IMR-90 (cell line): ENCODE data around the gene C1QTNF12. TPM values are rescaled to one million over a fixed set of nuclear protein-coding genes. Genes with fewer than 3 reads are reported as not detected.

Experiments used
- ATAC-seq: fragments of 200-7000 bp; cut with Tn5 transposase; 2 replicates; pipeline ENCODE4 v1.9.1; 2020; ENCODE audit warnings: low read depth, mild to moderate bottlenecking, moderate library complexity
- BruUV-seq: library from RNA; stranded (reverse); fragments of 400-500 nt; replicated peaks from 2 replicates; lab custom pipeline; 2021; lab: Mats Ljungman, UMichigan
- CTCF ChIA-PET: fragments of 300-600 bp; formaldehyde crosslinking; extraction: SDS; loops from one replicate; lab custom pipeline; 2021; ENCODE audit warnings: antibody characterized with exemption; lab: Yijun Ruan, JAX
- POLR2A ChIA-PET: fragments of 300-600 bp; sonication (Branson Sonifier 250); formaldehyde crosslinking; loops from one replicate; lab custom pipeline; 2022; ENCODE audit warnings: antibody characterized with exemption; ENCODE audit not compliant: unreplicated experiment; lab: Charles Lee
- DNase-seq: peaks from one replicate; pipeline ENCODE4 v3.0.0; 2013
- H2AFZ ChIP-seq: replicated peaks from 2 replicates; pipeline ENCODE3; 2013; ENCODE audit warnings: low read length, mild to moderate bottlenecking; ENCODE audit not compliant: poor library complexity
- H2AK5ac ChIP-seq: 2 replicates; pipeline ENCODE4 v1.6.1; 2013; ENCODE audit warnings: low read depth, low read length, inconsistent platforms
- H2AK9ac ChIP-seq: replicated peaks from 2 replicates; pipeline ENCODE3; 2013; ENCODE audit warnings: mild to moderate bottlenecking, low read depth, low read length, moderate library complexity; ENCODE audit not compliant: poor library complexity
- H2BK120ac ChIP-seq: 2 replicates; pipeline ENCODE4 v1.6.1; 2013; ENCODE audit warnings: low read depth, low read length, inconsistent platforms
- H2BK15ac ChIP-seq: 3 replicates; pipeline ENCODE4 v1.6.1; 2013; ENCODE audit warnings: low read depth, low read length, inconsistent platforms
- H2BK20ac ChIP-seq: 2 replicates; pipeline ENCODE4 v1.6.1; 2013; ENCODE audit warnings: low read depth, mild to moderate bottlenecking, inconsistent platforms, low read length, moderate library complexity
- H2BK5ac ChIP-seq: 2 replicates; pipeline ENCODE4 v1.6.1; 2013; ENCODE audit warnings: mild to moderate bottlenecking, low read depth, low read length, inconsistent platforms; ENCODE audit not compliant: poor library complexity, severe bottlenecking
- H3K14ac ChIP-seq: replicated peaks from 2 replicates; pipeline ENCODE4 v1.6.1; 2013; ENCODE audit warnings: low read depth, low read length, inconsistent platforms
- H3K18ac ChIP-seq: 2 replicates; pipeline ENCODE4 v1.6.1; 2013; ENCODE audit warnings: low read depth, low read length, control low read depth
- H3K23ac ChIP-seq: 2 replicates; pipeline ENCODE4 v1.6.1; 2013; ENCODE audit warnings: low read depth, low read length, inconsistent platforms
- H3K27ac ChIP-seq: 2 replicates; pipeline ENCODE4 v1.5.1; 2013; ENCODE audit warnings: mild to moderate bottlenecking, control low read depth, low read length; ENCODE audit not compliant: insufficient read depth
- H3K27me3 ChIP-seq: 2 replicates; pipeline ENCODE4 v1.6.1; 2013; ENCODE audit warnings: low read length; ENCODE audit not compliant: control insufficient read depth, insufficient read depth
- H3K36me3 ChIP-seq: 2 replicates; pipeline ENCODE4 v1.6.1; 2013; ENCODE audit warnings: low read length, mixed read lengths; ENCODE audit not compliant: control insufficient read depth, insufficient read depth
- H3K4ac ChIP-seq: 2 replicates; pipeline ENCODE4 v1.6.1; 2013; ENCODE audit warnings: low read depth, low read length, inconsistent platforms
- H3K4me1 ChIP-seq: 2 replicates; pipeline ENCODE4 v1.6.1; 2013; ENCODE audit warnings: low read length, mixed read lengths; ENCODE audit not compliant: control insufficient read depth, insufficient read depth
- H3K4me2 ChIP-seq: 2 replicates; pipeline ENCODE4 v1.6.1; 2013; ENCODE audit warnings: low read depth, mild to moderate bottlenecking, control low read depth, low read length, moderate library complexity
- H3K4me3 ChIP-seq: 2 replicates; pipeline ENCODE4 v1.5.1; 2013; ENCODE audit warnings: low read depth, mild to moderate bottlenecking, control low read depth, low read length, moderate library complexity; ENCODE audit not compliant: insufficient read depth
- H3K56ac ChIP-seq: 2 replicates; pipeline ENCODE4 v1.6.1; 2013; ENCODE audit warnings: low read length, inconsistent platforms; ENCODE audit not compliant: insufficient read depth; ENCODE audit errors: extremely low read depth
- H3K79me1 ChIP-seq, 2 experiments: 2 replicates each; pipeline ENCODE4 v1.6.1; 2013; ENCODE audit warnings: low read length in 2 of 2, inconsistent platforms in 1 of 2, low read depth in 1 of 2
- H3K9ac ChIP-seq: 2 replicates; pipeline ENCODE4 v1.6.1; 2013; ENCODE audit warnings: low read depth, low read length, control low read depth
- H3K9me1 ChIP-seq: 2 replicates; pipeline ENCODE4 v1.6.1; 2013; ENCODE audit warnings: low read length, inconsistent platforms; ENCODE audit not compliant: insufficient read depth
- H3K9me3 ChIP-seq: 2 replicates; pipeline ENCODE4 v1.6.1; 2013; ENCODE audit warnings: low read length; ENCODE audit not compliant: control insufficient read depth, insufficient read depth
- H4K20me1 ChIP-seq: 2 replicates; pipeline ENCODE4 v1.6.1; 2013; ENCODE audit warnings: low read length, inconsistent platforms; ENCODE audit not compliant: insufficient read depth
- H4K5ac ChIP-seq: 2 replicates; pipeline ENCODE4 v1.6.1; 2013; ENCODE audit warnings: mild to moderate bottlenecking, low read depth, low read length, control low read depth
- H4K8ac ChIP-seq, 2 experiments: 2 replicates each; pipeline ENCODE4 v1.6.1; 2013; ENCODE audit warnings: low read depth in 2 of 2, low read length in 2 of 2, control low read depth in 1 of 2, inconsistent platforms in 1 of 2
- H4K91ac ChIP-seq: 2 replicates; pipeline ENCODE4 v1.6.1; 2013; ENCODE audit warnings: low read depth, low read length, inconsistent platforms; ENCODE audit not compliant: insufficient read depth
- BHLHE40 ChIP-seq: fragments of 150-350 bp; IDR thresholded peaks from 2 replicates; pipeline ENCODE4 v1.6.1; 2016; ENCODE audit warnings: mild to moderate bottlenecking, low read depth, low read length
- CEBPB ChIP-seq: IDR thresholded peaks from 2 replicates; pipeline ENCODE4 v1.6.1; 2012; ENCODE audit warnings: low read depth, low read length, improper control_type of control experiment
- CHD1 ChIP-seq: IDR thresholded peaks from 2 replicates; pipeline ENCODE4 v1.6.1; 2012; ENCODE audit warnings: low read depth, low read length, improper control_type of control experiment
- CTCF ChIP-seq: conservative IDR thresholded peaks from 2 replicates; pipeline ENCODE4 v1.5.1; 2012; ENCODE audit warnings: mild to moderate bottlenecking, low read depth, low read length, improper control_type of control experiment
- ELK1 ChIP-seq: fragments of 150-350 bp; IDR thresholded peaks from 2 replicates; pipeline ENCODE4 v1.6.1; 2016; ENCODE audit warnings: low read depth, mild to moderate bottlenecking, low read length, moderate library complexity, borderline replicate concordance
- FOS ChIP-seq: fragments of 150-350 bp; IDR thresholded peaks from 2 replicates; pipeline ENCODE4 v1.6.1; 2016; ENCODE audit warnings: low read depth, low read length
- MAFK ChIP-seq: IDR thresholded peaks from 2 replicates; pipeline ENCODE4 v1.6.1; 2012; ENCODE audit warnings: low read depth, low read length, improper control_type of control experiment
- MAZ ChIP-seq: IDR thresholded peaks from 2 replicates; pipeline ENCODE4 v1.6.1; 2012; ENCODE audit warnings: low read depth, mild to moderate bottlenecking, low read length, improper control_type of control experiment, moderate library complexity, borderline replicate concordance
- MXI1 ChIP-seq: IDR thresholded peaks from 2 replicates; pipeline ENCODE4 v1.6.1; 2012; ENCODE audit warnings: low read depth, mild to moderate bottlenecking, low read length, moderate library complexity, borderline replicate concordance
- NFE2L2 ChIP-seq: fragments of 150-350 bp; IDR thresholded peaks from 2 replicates; pipeline ENCODE4 v1.6.1; 2016; ENCODE audit warnings: low read depth, mild to moderate bottlenecking, low read length
- POLR2A ChIP-seq: IDR thresholded peaks from 2 replicates; pipeline ENCODE4 v1.6.1; 2012; ENCODE audit warnings: mild to moderate bottlenecking, low read depth, low read length
- RAD21 ChIP-seq: IDR thresholded peaks from 2 replicates; pipeline ENCODE4 v1.6.1; 2012; ENCODE audit warnings: low read length, improper control_type of control experiment
- RCOR1 ChIP-seq: IDR thresholded peaks from 2 replicates; pipeline ENCODE4 v1.6.1; 2012; ENCODE audit warnings: mild to moderate bottlenecking, low read length, improper control_type of control experiment; ENCODE audit not compliant: insufficient replicate concordance
- RFX5 ChIP-seq: IDR thresholded peaks from 2 replicates; pipeline ENCODE4 v1.8.0; 2012; ENCODE audit warnings: low read depth, mild to moderate bottlenecking, low read length, moderate library complexity
- SMC3 ChIP-seq: fragments of 150-350 bp; IDR thresholded peaks from 2 replicates; pipeline ENCODE4 v1.6.1; 2016; ENCODE audit warnings: low read depth, mild to moderate bottlenecking, antibody characterized with exemption, low read length, moderate library complexity
- USF2 ChIP-seq: fragments of 150-350 bp; IDR thresholded peaks from 2 replicates; pipeline ENCODE4 v1.6.1; 2017; ENCODE audit warnings: mild to moderate bottlenecking, antibody characterized with exemption, low read length, low read depth
- WGBS, 2 experiments: methylation state at CpG; one replicate each; pipeline versions ENCODE4 v1.1.5 to v1.1.7; 2013; ENCODE audit warnings: missing lambda C conversion rate in 2 of 2; ENCODE audit not compliant: insufficient read length in 1 of 2; ENCODE audit errors: extremely low coverage in 2 of 2; 5-methylcytosine and 5-hydroxymethylcytosine counted together
- dilution Hi-C: fragments of 300-500 bp; cut with HindIII; formaldehyde crosslinking; loops from one replicate; pipeline ENCODE4 v1.14.3; 2018; ENCODE audit warnings: low sequenced_read_pairs; ENCODE audit not compliant: unreplicated experiment
- in situ Hi-C: fragments of 300-500 bp; cut with MboI; formaldehyde crosslinking; loops from 3 replicates; pipeline ENCODE4 v1.14.3; 2019; ENCODE audit warnings: low sequenced_read_pairs, inconsistent platforms, mixed read lengths
- intact Hi-C: fragments of 100-400 bp; cut with micrococcal nuclease; formaldehyde crosslinking; loops from 2 replicates; pipeline ENCODE4 v1.10.0; 2022
- polyA plus RNA-seq, 3 experiments: library from polyadenylated mRNA; depleted of rRNA; stranded (reverse); fragments of >200 nt; gene quantifications; 2 replicates each; pipeline ENCODE4 v1.2.3, GENCODE V29; 2012; ENCODE audit warnings: low replicate concordance in 1 of 3
- total RNA-seq: library from RNA; depleted of rRNA; stranded (reverse); fragments of >200 nt; gene quantifications from 2 replicates; pipeline ENCODE4 v1.2.3, GENCODE V29; 2012

Gene C1QTNF12
- total and polyA plus RNA-seq, 2 of the 4 experiments (the other 2 are of a cell fraction): 0.36 to 1.1 TPM

- Histone ChIP-seq H2AK5ac (peak overlapping the region; percentile 85; the same call in 1 of the 2 replicates), H3K56ac (no peak overlapping the region), H3K9me3 (no peaks in the 10 kb centered on the region), H3K23ac (no peak overlapping the region), H3K4me2 (no peak overlapping the region), H3K9ac (no peak overlapping the region), H3K27ac (peak overlapping the region; percentile 98), H3K27me3 (no peaks in the 10 kb centered on the region), H2AK9ac (no peak overlapping the region), H4K91ac (peak overlapping the region; percentile 85), H2AFZ (no peak overlapping the region), H2BK120ac (peak overlapping the region; percentile 99; the same call in 1 of the 2 replicates), H4K20me1 (peaks cover 13% of the 10 kb centered on the region), H4K8ac (no peak overlapping the region; a peak in 1 of 4 replicates), H3K4ac (peak overlapping the region; percentile 97), H3K79me1 (peaks cover 32 to 73% of the 10 kb centered on the region in 2 experiments), H3K36me3 (peaks cover 54% of the 10 kb centered on the region), H3K9me1 (peaks cover 29% of the 10 kb centered on the region), H3K4me3 (no peak overlapping the region), H2BK20ac (peak overlapping the region; percentile 63; the same call in 1 of the 2 replicates), H3K14ac (no peak overlapping the region; the same call in 1 of the 2 replicates), H2BK5ac (peak overlapping the region; percentile 100), H3K4me1 (peaks cover 43% of the 10 kb centered on the region), H2BK15ac (no peak overlapping the region), H4K5ac (peak overlapping the region; percentile 12; the same call in 1 of the 2 replicates), H3K18ac (no peak overlapping the region)
- CTCF ChIA-PET: no interaction called here
- no peak for TF ChIP-seq NFE2L2
- TF ChIP-seq MAFK: no peak
- TF ChIP-seq MXI1: no peak
- no peak for TF ChIP-seq SMC3
- TF ChIP-seq CTCF: no peak
- TF ChIP-seq CEBPB: no peak
- TF ChIP-seq USF2: no peak
- TF ChIP-seq ELK1: no peak
- TF ChIP-seq RCOR1: no peak
- TF ChIP-seq RFX5: no peak
- no peak for TF ChIP-seq POLR2A
- no peak for TF ChIP-seq CHD1
- no peak for TF ChIP-seq FOS
- no peak for TF ChIP-seq RAD21
- TF ChIP-seq MAZ: no peak
- TF ChIP-seq BHLHE40: no peak
- no TSS peak for BruUV-seq
- ATAC-seq (no peak), DNase-seq (no peak)
- intact Hi-C loops (no loop called here), dilution Hi-C loops (no loop called here), in situ Hi-C loops (no loop called here)
- POLR2A ChIA-PET: no interaction called here
- 95% methylated on average over 14 of the region's 17 CpGs; no CpG with 5 or more reads in 1 of the 2 experiments for WGBS, 2 experiments
These were observed 15.5 kb upstream of the C1QTNF12 start for GRCh38 chr1:1262071-1262470.
